GM03348 (cell line): ENCODE results near the gene BAG5.

Experiments used
- DNase-seq: peaks from one replicate; pipeline ENCODE4 v3.0.0; 2012; ENCODE audit warnings: low spot score

BAG5 gene

GRCh38 chr14:103563844-103564505 is 1.5 kb upstream of the BAG5 start:
- no peak for DNase-seq

- no peak for DNase-seq
These were observed 766 bp upstream of the BAG5 start for GRCh38 chr14:103563226-103563620.

- peak; percentile 79 for DNase-seq
These were observed 353 bp downstream of the BAG5 start for GRCh38 chr14:103562179-103562428.

- peak; percentile 82 for DNase-seq
These were observed 877 bp downstream of the BAG5 start for GRCh38 chr14:103561381-103562178.

- DNase-seq: no peak
These were observed 1.8 kb downstream of the BAG5 start for GRCh38 chr14:103560691-103561090.

DNA sequence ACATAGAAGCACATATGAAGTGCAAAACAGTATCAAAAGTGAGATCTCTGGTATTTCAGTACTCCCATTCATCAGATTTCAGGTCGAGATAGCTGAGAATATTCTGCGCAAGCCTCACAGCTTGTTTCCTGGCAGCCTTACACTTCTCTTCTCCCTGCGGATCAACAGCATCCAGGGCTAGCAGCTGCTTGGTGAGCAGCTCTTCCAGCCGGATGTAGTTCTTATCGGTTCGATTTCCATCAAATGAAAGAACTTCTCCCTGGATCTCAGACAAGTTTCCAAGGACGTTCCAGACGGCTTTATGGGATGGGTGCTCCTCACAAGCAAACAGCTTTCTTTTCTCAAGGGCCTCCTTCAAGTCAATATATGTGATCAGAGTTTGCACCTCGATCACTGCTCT is 2.7 kb downstream of the BAG5 start:
- DNase-seq: no peak

- peak; percentile 67 for DNase-seq
These were observed 4.2 kb downstream of the BAG5 start for GRCh38 chr14:103558071-103558882.

DNA sequence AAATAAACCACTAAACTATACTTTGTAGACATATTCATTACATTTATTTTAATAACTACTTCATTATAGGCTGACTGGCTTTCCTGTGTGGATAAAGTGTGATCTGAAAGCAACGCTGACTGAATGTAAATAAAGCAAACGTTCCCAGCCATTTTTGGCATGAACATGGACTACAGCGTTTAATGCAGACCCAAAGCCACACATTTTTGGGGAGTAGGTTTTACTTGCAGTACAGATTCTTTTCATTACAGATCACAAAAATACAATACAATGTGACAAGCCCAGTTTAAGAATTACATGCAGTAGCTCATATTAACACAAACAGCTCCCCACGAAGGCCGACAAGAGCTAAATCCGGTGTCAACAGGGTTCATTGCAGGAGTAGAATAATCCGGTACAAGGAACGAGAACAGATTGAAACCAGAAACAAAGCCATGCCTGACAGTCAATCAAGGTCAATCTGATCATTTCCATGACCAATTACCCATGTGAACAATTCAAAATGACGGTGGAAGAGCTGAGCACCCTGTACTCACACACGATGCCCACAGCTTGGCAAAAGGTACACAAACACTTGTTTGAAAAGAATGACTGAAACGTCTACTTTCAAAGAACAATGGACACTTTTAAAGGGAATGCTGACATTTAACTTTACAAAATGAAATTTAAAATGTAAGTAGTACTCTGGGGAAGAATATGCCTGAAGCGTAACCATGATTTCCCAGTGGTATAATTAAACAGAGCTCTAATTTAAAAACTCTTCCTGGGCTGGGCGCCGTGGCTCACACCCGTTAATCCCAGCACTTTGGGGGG is 5.3 kb downstream of the BAG5 start:
- DNase-seq: no peak

- DNase-seq: no peak
These were observed 6.7 kb downstream of the BAG5 start for GRCh38 chr14:103555559-103556337.

DNA sequence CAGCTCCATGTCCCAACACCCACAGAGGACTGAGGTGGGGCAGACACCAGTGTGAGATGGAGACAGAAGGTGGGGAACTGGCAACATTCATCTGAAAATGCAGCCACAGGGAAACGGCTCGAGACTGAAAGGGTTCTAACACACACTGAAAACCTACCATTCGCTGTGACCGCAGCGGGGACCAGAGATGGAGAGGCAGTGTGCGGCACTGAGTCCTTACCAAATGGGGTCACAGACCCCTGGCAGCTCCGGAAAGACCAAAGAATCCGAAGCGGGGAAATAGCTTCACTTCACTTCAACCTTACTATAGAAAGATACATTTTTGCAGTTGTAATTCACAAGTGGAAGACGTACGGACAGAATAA is 9.6 kb downstream of the BAG5 start:
- no peak for DNase-seq

GRCh38 chr14:103552011-103552845 is 10.2 kb downstream of the BAG5 start:
- peak; percentile 78 for DNase-seq

DNA sequence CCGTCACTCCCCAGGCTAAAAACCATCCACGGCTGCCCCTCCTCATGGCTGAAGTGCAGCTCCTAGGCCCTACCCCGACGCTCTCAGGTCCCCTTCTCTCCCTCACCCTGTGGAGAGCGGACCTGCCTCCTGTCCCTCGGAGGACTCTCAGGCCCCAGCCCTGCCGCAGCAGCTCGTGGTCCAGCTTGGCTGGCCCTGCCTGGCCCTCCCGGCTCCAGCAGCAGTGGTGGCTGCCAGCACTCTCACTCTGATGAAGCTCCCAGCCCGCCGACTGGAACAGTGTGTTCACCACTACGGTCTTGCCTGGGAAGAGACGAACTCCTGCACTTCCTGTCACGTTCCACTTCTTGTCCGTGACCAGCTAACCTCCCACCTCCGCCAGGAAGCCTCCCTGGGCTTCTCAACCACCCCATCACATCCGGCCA is 11.1 kb downstream of the BAG5 start:
- DNase-seq: no peak

DNA sequence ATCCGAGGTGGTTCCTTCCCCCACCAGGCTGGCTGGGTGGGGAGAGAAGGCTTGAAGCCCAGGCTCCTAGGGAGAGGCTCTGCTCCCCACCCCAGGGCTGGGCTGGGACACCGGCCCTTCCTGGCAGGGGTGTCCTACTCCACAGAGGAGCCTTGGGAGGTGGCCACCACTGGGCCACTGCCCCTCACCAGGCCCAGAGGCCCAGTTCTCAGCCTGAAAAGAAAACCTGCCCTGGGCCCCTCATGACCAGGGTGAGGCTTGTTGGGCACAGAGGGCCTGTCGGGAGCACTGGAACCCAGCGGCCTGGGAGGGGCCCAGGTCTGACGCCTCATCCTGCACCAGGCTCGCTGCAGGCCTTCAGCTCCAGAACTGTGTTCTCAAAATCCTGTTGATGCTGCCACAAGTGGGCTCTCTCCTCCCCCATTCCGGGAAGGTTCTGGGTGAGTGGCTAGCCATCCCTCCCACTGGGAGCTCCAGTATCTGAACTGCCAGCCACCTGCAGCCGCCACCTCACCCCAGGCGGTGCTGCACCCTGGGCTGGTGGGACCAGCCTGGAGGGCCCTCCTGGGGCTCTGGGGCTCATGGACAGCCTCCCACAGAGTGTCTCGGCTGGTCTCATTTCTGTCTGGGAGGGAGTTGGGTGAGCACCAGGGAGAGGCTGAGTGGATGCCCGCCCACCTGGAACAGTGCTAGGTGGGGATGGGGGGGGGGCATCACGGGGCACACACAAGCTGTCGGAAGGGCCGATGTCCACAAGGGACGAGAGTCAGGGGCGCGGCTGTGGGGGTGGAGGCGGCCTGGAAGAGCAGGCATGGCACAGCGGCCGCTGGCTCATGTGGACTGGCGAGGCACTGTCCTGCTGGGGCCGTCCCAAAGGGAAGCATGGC is 11.8 kb downstream of the BAG5 start:
- DNase-seq: no peak

DNA sequence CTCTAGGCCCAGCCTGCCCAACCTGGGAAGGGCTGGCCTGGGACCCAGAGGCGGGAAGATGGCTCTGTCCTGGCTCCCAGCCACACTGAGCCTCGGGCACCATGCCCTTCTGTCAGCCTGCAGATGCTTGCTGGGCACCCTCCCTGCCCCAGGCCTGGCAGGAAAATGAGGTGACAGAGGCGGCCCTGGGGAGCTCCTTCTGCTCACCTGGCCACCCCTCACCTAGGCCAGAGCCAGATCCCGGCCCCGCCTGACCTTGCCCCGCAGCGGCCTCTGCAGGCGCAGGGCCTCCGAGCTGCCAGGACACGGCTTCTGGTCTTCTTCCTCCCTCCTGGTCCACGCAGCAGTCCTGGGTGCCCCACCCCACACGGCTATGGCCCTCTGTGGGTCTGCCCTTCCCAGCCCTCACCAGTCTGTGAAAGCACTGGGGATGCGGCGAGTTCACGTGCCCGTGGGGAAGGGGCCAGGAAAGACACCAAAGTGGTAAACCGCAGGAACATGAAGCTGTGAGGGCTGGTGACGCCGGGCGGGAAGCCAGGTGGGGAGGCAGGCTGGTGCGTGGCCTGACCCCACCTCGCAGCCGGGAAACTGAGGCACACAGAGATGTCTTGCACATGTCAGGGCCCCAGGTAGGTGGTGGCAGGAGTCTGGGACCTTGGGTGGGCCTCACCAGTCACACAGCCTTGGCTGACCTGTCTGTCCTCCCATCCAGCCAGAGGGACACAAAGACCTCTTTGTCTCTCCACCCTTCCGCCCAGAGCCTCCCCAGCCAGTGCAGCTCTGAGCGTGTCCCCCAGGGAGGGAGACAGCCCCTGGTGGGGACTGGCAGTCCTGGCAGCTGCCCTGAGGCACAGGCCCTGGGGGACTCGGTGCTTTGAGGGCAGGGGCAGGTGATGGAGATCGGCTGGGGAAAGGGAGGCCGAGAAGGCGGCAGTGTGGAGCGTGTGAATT is 12.8 kb downstream of the BAG5 start:
- no peak for DNase-seq

- DNase-seq: no peak
These were observed 13.8 kb downstream of the BAG5 start for GRCh38 chr14:103548463-103549351.

- DNase-seq: no peak
These were observed 14.5 kb downstream of the BAG5 start for GRCh38 chr14:103547941-103548462.

- no peak for DNase-seq
These were observed 15.0 kb downstream of the BAG5 start for GRCh38 chr14:103547455-103547940.
